HEK293 (cell line): ENCODE results near the gene HCN4.

ENCODE experiments used
- CTCF ChIA-PET: fragments of 350-600 bp; formaldehyde crosslinking; extraction: SDS; loops from one replicate; lab custom pipeline; 2021; ENCODE audit warnings: antibody characterized with exemption; lab: Yijun Ruan, JAX
- POLR2A ChIA-PET: fragments of 300-600 bp; formaldehyde crosslinking; extraction: SDS; loops from one replicate; lab custom pipeline; 2020; ENCODE audit warnings: antibody characterized with exemption, inconsistent platforms; lab: Yijun Ruan, JAX
- H3K27ac ChIP-seq: fragments of 200-500 bp; sonication (Bioruptor generic); 2 replicates; pipeline ENCODE4 v1.5.1; 2014; ENCODE audit warnings: low read depth, low read length, control low read depth, inconsistent platforms; ENCODE audit errors: extremely low read depth
- H3K36me3 ChIP-seq, 2 experiments: fragments of 200-500 bp in 1 of 2; sonication (Bioruptor generic) in 1 of 2; 1 replicate in 1 of 2; 2 replicates in 1 of 2; pipeline ENCODE4 v1.5.1; 2014 to 2017; ENCODE audit warnings: inconsistent platforms in 2 of 2, low read length in 2 of 2; ENCODE audit not compliant: control insufficient read depth in 2 of 2, insufficient read depth in 1 of 2
- H3K4me1 ChIP-seq: fragments of 200-500 bp; sonication (Bioruptor generic); 2 replicates; pipeline ENCODE4 v1.5.1; 2014; ENCODE audit warnings: mild to moderate bottlenecking, low read length, inconsistent platforms; ENCODE audit not compliant: control insufficient read depth, insufficient read depth
- H3K4me3 ChIP-seq: 2 replicates; pipeline ENCODE4 v1.5.1; 2011; ENCODE audit warnings: low read depth, mild to moderate bottlenecking, control low read depth, low read length, moderate library complexity
- H3K9me3 ChIP-seq: fragments of 200-500 bp; sonication (Bioruptor generic); 2 replicates; pipeline ENCODE4 v1.5.1; 2014; ENCODE audit warnings: low read depth, low read length, inconsistent platforms; ENCODE audit not compliant: control insufficient read depth, insufficient read depth
- KLF7 ChIP-seq: fragments of 450-650 bp; formaldehyde crosslinking; IDR thresholded peaks from 2 replicates; pipeline ENCODE4 v1.5.1; 2016; ENCODE audit warnings: missing biosample characterization, missing genetic modification characterization, borderline replicate concordance
- REPIN1 ChIP-seq: fragments of 450-650 bp; formaldehyde crosslinking; IDR thresholded peaks from 2 replicates; pipeline ENCODE4 v1.5.1; 2017; ENCODE audit warnings: missing biosample characterization, missing genetic modification characterization, low read depth
- ZBTB1 ChIP-seq: fragments of 450-650 bp; formaldehyde crosslinking; IDR thresholded peaks from 2 replicates; pipeline ENCODE4 v1.5.1; 2016; ENCODE audit warnings: missing biosample characterization, missing genetic modification characterization
- ZBTB44 ChIP-seq: fragments of 450-650 bp; IDR thresholded peaks from 2 replicates; pipeline ENCODE4 v1.5.1; 2018; ENCODE audit warnings: missing biosample characterization, mild to moderate bottlenecking, missing genetic modification characterization
- ZBTB8A ChIP-seq: fragments of 450-650 bp; formaldehyde crosslinking; IDR thresholded peaks from 2 replicates; pipeline ENCODE4 v1.5.1; 2016; ENCODE audit warnings: missing biosample characterization, missing genetic modification characterization
- ZFP3 ChIP-seq: fragments of 450-650 bp; formaldehyde crosslinking; IDR thresholded peaks from 2 replicates; pipeline ENCODE4 v1.5.1; 2016; ENCODE audit warnings: low read depth, missing biosample characterization, missing genetic modification characterization
- ZNF10 ChIP-seq: fragments of 450-650 bp; formaldehyde crosslinking; IDR thresholded peaks from 2 replicates; pipeline ENCODE4 v1.5.1; 2017; ENCODE audit warnings: missing biosample characterization, missing genetic modification characterization
- ZNF112 ChIP-seq: fragments of 450-650 bp; formaldehyde crosslinking; IDR thresholded peaks from 2 replicates; pipeline ENCODE4 v1.5.0; 2017; ENCODE audit warnings: missing biosample characterization, missing genetic modification characterization
- ZNF175 ChIP-seq: fragments of 450-650 bp; formaldehyde crosslinking; IDR thresholded peaks from 2 replicates; pipeline ENCODE4 v1.5.1; 2016; ENCODE audit warnings: missing biosample characterization, missing genetic modification characterization
- ZNF248 ChIP-seq: fragments of 450-650 bp; formaldehyde crosslinking; IDR thresholded peaks from 2 replicates; pipeline ENCODE4 v1.5.1; 2017; ENCODE audit warnings: missing biosample characterization, missing genetic modification characterization
- ZNF280D ChIP-seq: fragments of 450-650 bp; formaldehyde crosslinking; IDR thresholded peaks from 2 replicates; pipeline ENCODE4 v1.5.1; 2016; ENCODE audit warnings: missing biosample characterization, missing genetic modification characterization
- ZNF311 ChIP-seq: fragments of 450-650 bp; formaldehyde crosslinking; IDR thresholded peaks from 2 replicates; pipeline ENCODE4 v1.5.1; 2017; ENCODE audit warnings: missing biosample characterization, missing genetic modification characterization, borderline replicate concordance
- ZNF398 ChIP-seq: fragments of 450-650 bp; formaldehyde crosslinking; IDR thresholded peaks from 2 replicates; pipeline ENCODE4 v1.5.1; 2017; ENCODE audit warnings: missing biosample characterization, missing genetic modification characterization
- ZNF426 ChIP-seq: fragments of 450-650 bp; formaldehyde crosslinking; IDR thresholded peaks from 2 replicates; pipeline ENCODE4 v1.5.1; 2017; ENCODE audit warnings: missing biosample characterization, missing genetic modification characterization, mild to moderate bottlenecking, inconsistent platforms, moderate library complexity
- ZNF585B ChIP-seq: fragments of 450-650 bp; formaldehyde crosslinking; IDR thresholded peaks from 2 replicates; pipeline ENCODE4 v1.5.1; 2016; ENCODE audit warnings: missing biosample characterization, missing genetic modification characterization
- ZNF658 ChIP-seq: fragments of 450-650 bp; formaldehyde crosslinking; IDR thresholded peaks from 2 replicates; pipeline ENCODE4; 2016; ENCODE audit warnings: missing biosample characterization, missing genetic modification characterization
- ZNF830 ChIP-seq: fragments of 450-650 bp; IDR thresholded peaks from 2 replicates; pipeline ENCODE4 v1.5.0; 2018; ENCODE audit warnings: missing biosample characterization, missing genetic modification characterization, low read depth, mild to moderate bottlenecking, moderate library complexity
- ZNF837 ChIP-seq: fragments of 450-650 bp; formaldehyde crosslinking; IDR thresholded peaks from 2 replicates; pipeline ENCODE4 v1.5.1; 2016; ENCODE audit warnings: missing biosample characterization, missing genetic modification characterization

HCN4 gene

GRCh38 chr15:73398861-73399260 lies 30.1 kb upstream of the HCN4 start:
- ChIA-PET CTCF (interaction anchor here (0.6 kb wide), 1 partner anchor 131 kb away, joined by 3 read pairs; no protein-coding TSS in a partner anchor), POLR2A (interaction anchor here (0.6 kb wide), 1 partner anchor 164 kb away, joined by 4 read pairs; no protein-coding TSS in a partner anchor)
- no peak overlapping the region for H3K27ac ChIP-seq
- no peak overlapping the region for H3K4me3 ChIP-seq
- no peaks in the 10 kb centered on the region for H3K4me1 ChIP-seq
- TF ChIP-seq ZNF837 (no peak), ZNF658 (tag by site-specific recombination) (no peak), ZBTB8A (tag by site-specific recombination) (no peak), ZNF248 (tag by site-specific recombination) (no peak), ZBTB44 (no peak)
- no peaks in the 10 kb centered on the region for H3K9me3 ChIP-seq
- no peaks in the 10 kb centered on the region for H3K36me3 ChIP-seq

GRCh38 chr15:73397461-73397860 lies 28.7 kb upstream of the HCN4 start:
- no peak overlapping the region for H3K27ac ChIP-seq
- CTCF ChIA-PET = no interaction called here
- H3K4me3 ChIP-seq = no peak overlapping the region
- TF ChIP-seq ZBTB1 (tag by site-specific recombination) = no peak
- H3K36me3 ChIP-seq = no peaks in the 10 kb centered on the region
- no peaks in the 10 kb centered on the region for H3K4me1 ChIP-seq
- H3K9me3 ChIP-seq = no peaks in the 10 kb centered on the region
- POLR2A ChIA-PET = interaction anchor here (0.6 to 0.7 kb wide), 2 partner anchors 28 to 103 kb away, joined by 3 read pairs; no protein-coding TSS in a partner anchor

- ChIA-PET CTCF (interaction anchor here (0.7 kb wide), 1 partner anchor 14 kb away, joined by 4 read pairs; no protein-coding TSS in a partner anchor), POLR2A (interaction anchor here (0.7 to 1.0 kb wide), 2 partner anchors 15 to 29 kb away, joined by 3 to 4 read pairs; no protein-coding TSS in a partner anchor)
- Histone ChIP-seq H3K27ac (no peak overlapping the region), H3K4me1 (no peaks in the 10 kb centered on the region)
- TF ChIP-seq ZNF426 (no peak), ZNF311 (no peak), ZNF112 (tag by site-specific recombination) (no peak), ZNF398 (tag by site-specific recombination) (no peak), ZNF280D (no peak), ZNF830 (no peak), KLF7 (tag by site-specific recombination) (no peak), ZNF585B (no peak), REPIN1 (tag by site-specific recombination) (no peak), ZFP3 (tag by site-specific recombination) (no peak), ZNF10 (tag by site-specific recombination) (no peak), ZNF175 (tag by site-specific recombination) (no peak)
- TF ChIP-seq, all 188 proteins: peak for 0
- Histone ChIP-seq H3K9me3 (no peaks in the 10 kb centered on the region), H3K36me3 (no peaks in the 10 kb centered on the region), H3K4me3 (no peak overlapping the region)
Measured at GRCh38 chr15:73395671-73396070, 26.9 kb upstream of the HCN4 start.
